ENCODE measurements around the gene LDB3.

- TF ChIP-seq CTCF (IDR thresholded peaks at IDR 0.05) (no peak), POLR2A (IDR thresholded peaks at IDR 0.05) (no peak)
These were observed 37.6 kb downstream of the LDB3 start for GRCh38 chr10:86705905-86706304.

All from heart left ventricle (tissue), 13 donors.